GM12878 (cell line): ENCODE data around the gene AXL.

ENCODE experiments used
- CUX1 ChIP-seq: IDR thresholded peaks from 2 replicates; pipeline ENCODE4 v1.6.1; 2012; ENCODE audit warnings: improper control_type of control experiment, low read depth, low read length; ENCODE audit not compliant: insufficient replicate concordance
- E2F8 ChIP-seq: fragments of 450-650 bp; IDR thresholded peaks from 2 replicates; pipeline ENCODE4 v1.6.1; 2018; ENCODE audit warnings: mild to moderate bottlenecking, low read depth, moderate library complexity; ENCODE audit not compliant: partially characterized antibody
- FOXM1 ChIP-seq: IDR thresholded peaks from 2 replicates; pipeline ENCODE4 v1.6.1; 2012; ENCODE audit warnings: low read depth, mild to moderate bottlenecking, inconsistent platforms, low read length, moderate library complexity
- KLF5 ChIP-seq: fragments of 450-650 bp; IDR thresholded peaks from 2 replicates; pipeline ENCODE4 v1.6.1; 2014; ENCODE audit warnings: mild to moderate bottlenecking; ENCODE audit not compliant: partially characterized antibody
- NFYA ChIP-seq: IDR thresholded peaks from 2 replicates; pipeline ENCODE4 v1.6.1; 2011; ENCODE audit warnings: low read depth, mild to moderate bottlenecking, low read length, improper control_type of control experiment, borderline replicate concordance
- POLR2A ChIP-seq: IDR thresholded peaks from 2 replicates; pipeline ENCODE4 v1.6.1; 2011; ENCODE audit warnings: low read depth, mild to moderate bottlenecking, low read length
- RFX5 ChIP-seq: IDR thresholded peaks from 2 replicates; pipeline ENCODE4 v1.6.1; 2011; ENCODE audit warnings: low read depth, low read length, improper control_type of control experiment
- SMAD5 ChIP-seq: IDR thresholded peaks from 2 replicates; pipeline ENCODE4 v1.6.1; 2016; ENCODE audit warnings: antibody characterized with exemption, low read depth
- USF1 ChIP-seq: IDR thresholded peaks from 2 replicates; pipeline ENCODE4 v1.6.1; 2011; ENCODE audit warnings: borderline replicate concordance, low read depth, mild to moderate bottlenecking, moderate library complexity, mixed read lengths, low read length; ENCODE audit not compliant: insufficient read depth; ENCODE audit errors: extremely low read length
- ZNF24 ChIP-seq: fragments of 450-650 bp; IDR thresholded peaks from 2 replicates; pipeline ENCODE4 v1.6.1; 2017; ENCODE audit warnings: antibody characterized with exemption, mild to moderate bottlenecking
- TF ChIP-seq, protein P1 (sequence below), 3 experiments: IDR thresholded peaks in 2 of 3; conservative IDR thresholded peaks in 1 of 3; 2 replicates each; pipeline ENCODE4 v1.5.1; 2011; ENCODE audit warnings: low read depth in 3 of 3, low read length in 3 of 3, mild to moderate bottlenecking in 3 of 3, control low read depth in 2 of 3, moderate library complexity in 2 of 3, inconsistent platforms in 1 of 3, mixed read lengths in 1 of 3; ENCODE audit not compliant: control insufficient read depth in 2 of 3, insufficient read depth in 1 of 3; ENCODE audit errors: extremely low read depth in 1 of 3

GRCh38 chr19:41300555-41300954 is 81.5 kb downstream of the AXL start:
- TF ChIP-seq, protein P1, sequence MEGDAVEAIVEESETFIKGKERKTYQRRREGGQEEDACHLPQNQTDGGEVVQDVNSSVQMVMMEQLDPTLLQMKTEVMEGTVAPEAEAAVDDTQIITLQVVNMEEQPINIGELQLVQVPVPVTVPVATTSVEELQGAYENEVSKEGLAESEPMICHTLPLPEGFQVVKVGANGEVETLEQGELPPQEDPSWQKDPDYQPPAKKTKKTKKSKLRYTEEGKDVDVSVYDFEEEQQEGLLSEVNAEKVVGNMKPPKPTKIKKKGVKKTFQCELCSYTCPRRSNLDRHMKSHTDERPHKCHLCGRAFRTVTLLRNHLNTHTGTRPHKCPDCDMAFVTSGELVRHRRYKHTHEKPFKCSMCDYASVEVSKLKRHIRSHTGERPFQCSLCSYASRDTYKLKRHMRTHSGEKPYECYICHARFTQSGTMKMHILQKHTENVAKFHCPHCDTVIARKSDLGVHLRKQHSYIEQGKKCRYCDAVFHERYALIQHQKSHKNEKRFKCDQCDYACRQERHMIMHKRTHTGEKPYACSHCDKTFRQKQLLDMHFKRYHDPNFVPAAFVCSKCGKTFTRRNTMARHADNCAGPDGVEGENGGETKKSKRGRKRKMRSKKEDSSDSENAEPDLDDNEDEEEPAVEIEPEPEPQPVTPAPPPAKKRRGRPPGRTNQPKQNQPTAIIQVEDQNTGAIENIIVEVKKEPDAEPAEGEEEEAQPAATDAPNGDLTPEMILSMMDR (IDR thresholded peaks at IDR 0.05 in 2 of 3, conservative IDR thresholded peaks at IDR 0.05 in 1 of 3; ENCODE audit: control insufficient read depth in 2 of 3, extremely low read depth in 1 of 3, insufficient read depth in 1 of 3, low read depth in 3 of 3, low read length in 3 of 3) = no peak
- TF ChIP-seq E2F8 (no peak), USF1 (no peak), POLR2A (no peak), CUX1 (no peak), ZNF24 (no peak), SMAD5 (no peak), KLF5 (no peak), FOXM1 (no peak), NFYA (no peak), RFX5 (no peak)
